NCI-H1105 treated with DMSO at 0.1 percent for 48 hours (cell line): ENCODE results near the gene SH3BP5.
A peak's percentile ranks its signal among the peaks of the same experiment; 100 is the strongest.

Source experiments
- DNase-seq: peaks from one replicate; lab custom pipeline; 2025; lab: John Stamatoyannopoulos, UW

The SH3BP5 gene

GRCh38 chr3:15347063-15347736 is 14.8 kb upstream of the SH3BP5 start:
- DNase-seq, result no peak

- no peak for DNase-seq
Measured at GRCh38 chr3:15346516-15346915, 14.1 kb upstream of the SH3BP5 start.

DNA sequence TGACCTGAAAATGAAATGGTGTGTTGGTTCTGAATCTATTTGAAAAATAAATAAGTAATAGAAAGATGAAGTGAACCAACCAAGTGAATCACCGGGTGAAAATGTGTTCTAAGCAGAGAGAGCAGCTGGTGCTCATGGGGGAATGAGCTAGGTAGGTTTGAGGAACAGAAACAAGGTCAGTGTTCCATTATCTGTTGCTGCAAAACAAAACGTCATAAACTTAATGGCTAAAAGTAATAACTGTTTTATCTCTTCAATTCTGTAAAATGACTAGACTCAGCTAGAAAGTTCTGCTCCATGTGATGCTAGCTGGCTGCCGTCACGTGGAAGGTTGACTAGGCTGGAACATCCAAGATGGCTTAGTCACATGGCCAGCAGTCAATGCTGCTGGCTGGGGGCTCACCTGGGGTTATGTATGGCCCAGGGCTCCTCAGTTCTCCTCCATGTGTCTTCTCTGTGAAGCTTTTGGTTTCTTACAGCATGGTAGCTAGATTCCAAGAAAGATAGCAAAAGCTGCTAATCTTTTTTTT is 13.3 kb upstream of the SH3BP5 start:
- no peak for DNase-seq

- peak; percentile 89 for DNase-seq
Measured at GRCh38 chr3:15345066-15345607, 12.8 kb upstream of the SH3BP5 start.

- DNase-seq, result no peak
Measured at GRCh38 chr3:15342945-15343344, 10.6 kb upstream of the SH3BP5 start.

GRCh38 chr3:15342246-15342645 is 9.9 kb upstream of the SH3BP5 start:
- no peak for DNase-seq

- no peak for DNase-seq
Measured at GRCh38 chr3:15341030-15341726, 8.8 kb upstream of the SH3BP5 start.

- DNase-seq, result no peak
Measured at GRCh38 chr3:15339786-15340215, 7.4 kb upstream of the SH3BP5 start.

GRCh38 chr3:15339001-15339400 is 6.6 kb upstream of the SH3BP5 start:
- no peak for DNase-seq

GRCh38 chr3:15337963-15338362 is 5.6 kb upstream of the SH3BP5 start:
- DNase-seq, result no peak

- no peak for DNase-seq
Measured at GRCh38 chr3:15336057-15336456, 3.7 kb upstream of the SH3BP5 start.

- DNase-seq, result no peak
Measured at GRCh38 chr3:15333956-15334263, 1.5 kb upstream of the SH3BP5 start.

DNA sequence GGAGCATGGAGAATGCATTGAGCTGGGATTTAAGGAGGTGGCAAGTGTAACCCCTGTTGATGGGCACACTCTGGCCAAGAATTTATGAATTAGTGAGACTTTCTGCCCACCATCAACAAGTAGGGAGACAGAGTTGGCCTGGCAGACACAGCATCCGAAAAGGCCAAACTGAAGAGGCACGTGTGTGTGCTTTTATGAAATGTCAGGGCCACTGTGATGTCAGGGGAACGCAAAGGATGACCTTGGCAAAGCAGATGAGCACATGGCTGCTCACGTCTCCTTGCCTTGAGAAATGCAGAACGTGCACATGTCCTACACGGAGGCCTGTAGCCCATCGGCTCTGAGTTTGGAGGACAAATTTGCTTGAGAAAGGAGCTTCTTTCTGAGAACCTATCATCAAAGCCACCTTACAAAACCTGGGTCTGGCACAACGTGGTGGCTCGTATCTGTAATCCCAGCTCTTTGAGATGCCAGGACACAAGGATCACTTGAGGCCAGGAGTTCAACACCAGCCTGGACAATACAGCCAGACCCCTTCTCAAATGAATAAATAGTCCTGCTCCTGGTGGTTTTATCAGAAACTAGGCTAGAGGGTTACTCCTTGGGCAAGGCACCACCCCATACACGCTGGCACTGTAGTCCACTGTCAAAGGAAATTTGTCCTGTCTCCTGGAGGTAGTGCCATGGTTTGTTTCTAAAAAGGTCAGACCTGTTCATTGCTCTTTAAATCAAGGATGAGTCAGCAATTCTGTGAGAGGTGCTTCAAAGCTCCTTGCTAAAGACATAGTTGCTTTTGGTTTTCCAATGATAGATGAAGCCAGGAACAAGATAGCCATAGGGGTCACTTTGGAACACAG is 941 bp upstream of the SH3BP5 start:
- no peak for DNase-seq

DNA sequence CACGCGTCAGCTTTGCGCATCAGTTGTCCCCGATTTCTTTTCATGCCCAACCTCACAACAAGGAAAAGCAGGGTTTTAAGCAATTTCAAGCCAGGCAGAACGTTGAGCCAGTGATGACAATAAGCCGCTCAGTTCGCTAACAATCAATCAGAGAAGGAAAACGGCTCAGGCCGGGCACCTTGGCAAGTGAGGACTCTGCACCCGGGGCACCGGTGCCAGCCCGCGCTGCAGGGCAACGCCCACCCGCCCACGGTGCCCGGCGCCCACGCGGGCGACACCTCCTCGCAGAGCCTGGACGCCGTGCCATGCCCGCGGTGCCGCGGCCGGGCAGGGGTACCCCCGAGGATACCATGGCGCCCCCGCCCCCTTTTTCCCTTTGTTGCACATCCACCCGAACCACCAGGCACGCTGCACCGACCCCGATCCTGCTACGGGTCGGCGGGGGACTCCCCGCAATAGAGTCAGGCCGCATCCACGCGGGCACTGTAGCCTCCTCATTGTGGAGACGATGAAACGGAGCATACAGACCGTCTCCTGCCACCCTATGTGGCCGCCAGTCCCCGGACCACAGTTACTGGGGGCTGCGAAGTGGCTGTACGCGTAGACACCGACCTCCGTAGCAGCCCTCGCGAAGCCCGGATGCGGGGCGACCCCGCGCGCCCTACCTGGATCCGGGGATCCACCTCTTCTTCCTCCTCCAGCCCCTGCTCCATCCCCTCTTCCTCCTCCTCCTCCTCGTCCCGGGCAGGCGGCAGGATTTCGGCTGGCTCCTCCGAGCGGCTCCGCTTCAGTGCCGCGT is 581 bp downstream of the SH3BP5 start:
- DNase-seq, result no peak

GRCh38 chr3:15331072-15331605 is 1.2 kb downstream of the SH3BP5 start:
- DNase-seq, result peak; percentile 9

GRCh38 chr3:15330031-15330596 is 2.3 kb downstream of the SH3BP5 start:
- DNase-seq, result no peak

DNA sequence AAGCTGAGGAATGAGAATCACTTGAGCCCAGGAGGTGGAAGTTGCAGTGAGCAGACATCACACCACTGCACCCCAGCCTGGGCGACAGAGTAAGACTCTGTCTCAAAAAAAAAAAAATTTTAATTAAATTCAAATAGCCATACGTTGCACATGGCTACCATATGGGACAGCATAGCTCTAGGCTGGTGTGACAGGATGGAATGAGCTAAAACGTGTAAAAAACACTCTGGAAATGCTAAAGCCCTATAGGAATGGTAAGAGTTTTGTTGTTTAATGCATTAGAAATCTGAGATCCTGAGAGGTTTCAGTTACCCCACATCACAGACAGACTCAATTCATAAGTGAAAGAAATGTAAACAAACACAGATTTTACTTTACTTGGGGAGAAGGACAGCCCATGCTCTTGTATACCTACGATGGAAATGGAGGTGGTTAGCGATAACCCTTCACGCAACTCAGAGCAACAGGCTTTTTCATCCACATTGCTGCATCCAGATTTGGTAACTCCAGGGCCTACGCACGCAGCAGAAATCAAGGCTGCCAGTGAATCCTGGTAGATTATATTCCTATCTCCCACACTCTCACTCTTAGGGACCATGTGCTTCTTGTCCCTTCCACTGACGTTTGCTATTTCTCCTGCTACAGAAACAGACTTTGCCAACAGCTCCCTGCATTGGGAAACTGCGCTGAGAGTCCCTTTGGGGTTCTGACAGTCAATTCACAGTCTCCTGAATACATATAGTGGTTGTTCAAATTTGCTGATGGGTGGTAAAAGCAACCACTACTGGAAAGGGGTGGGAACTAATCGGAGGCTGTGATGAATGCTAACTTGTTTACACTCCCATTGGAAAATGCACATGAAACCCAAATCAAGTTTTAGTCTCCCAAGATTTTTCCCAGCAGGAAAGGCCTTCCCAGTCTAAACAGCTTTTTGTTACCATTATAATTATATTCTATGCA is 3.1 kb downstream of the SH3BP5 start:
- DNase-seq, result no peak

DNA sequence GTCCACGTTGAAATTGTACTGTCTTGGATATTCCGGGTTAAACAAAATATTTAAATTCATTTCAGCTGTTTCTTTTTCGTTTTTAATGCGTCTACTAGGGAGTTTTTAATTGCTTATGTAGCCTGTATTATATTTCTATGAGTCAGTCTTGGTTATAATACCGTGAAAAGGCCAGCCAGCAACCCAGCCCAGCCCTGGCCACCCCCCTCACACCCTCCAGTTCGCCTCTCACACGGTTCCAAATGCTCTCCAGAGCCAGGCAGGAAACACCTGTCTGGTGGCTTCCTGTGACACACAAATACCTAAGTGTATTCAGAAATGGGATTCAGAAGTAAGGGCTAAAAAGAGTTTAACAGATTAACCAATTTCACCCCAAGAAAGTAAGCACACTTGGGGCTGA is 4.4 kb downstream of the SH3BP5 start:
- DNase-seq, result peak; percentile 78

DNA sequence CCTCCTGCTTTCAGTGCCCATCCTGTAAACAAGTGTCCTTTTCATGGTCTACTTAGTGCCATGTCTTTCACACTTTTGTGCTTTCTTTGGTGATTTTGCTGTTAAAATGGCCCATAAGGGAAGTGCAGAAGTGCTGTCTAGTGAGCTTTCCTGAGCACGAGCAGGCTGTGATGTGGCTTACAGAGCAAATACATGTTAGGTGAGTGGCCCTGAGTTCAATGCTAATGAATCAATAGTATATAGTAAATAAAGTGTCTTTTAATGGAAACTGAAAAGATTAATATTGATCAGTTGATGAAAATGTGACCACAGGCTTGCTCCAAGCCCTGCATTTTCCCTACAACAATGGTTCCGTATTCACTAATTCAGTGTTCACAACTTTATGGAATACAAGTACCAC is 5.7 kb downstream of the SH3BP5 start:
- no peak for DNase-seq

GRCh38 chr3:15326037-15326436 is 6.3 kb downstream of the SH3BP5 start:
- DNase-seq, result no peak
